ENCODE data around the gene NID1. TPM values are rescaled to one million over a fixed set of nuclear protein-coding genes. Genes with fewer than 3 reads are reported as not detected.

Gene NID1
- total and polyA plus RNA-seq, 7 donors = 12.0 to 31.8 (median 22.2) TPM

GRCh38 chr1:236024641-236025040, 40.2 kb downstream of the NID1 start:
- H3K27me3 ChIP-seq (ENCODE audit: insufficient read depth in 3 of 3, low read length in 2 of 3) = no peaks in the 10 kb centered on the region
- intact Hi-C loops (cut with DNase I) = no loop called here
- no peak for TF ChIP-seq CTCF (IDR thresholded peaks at IDR 0.05)
- no peak for ATAC-seq
- H3K36me3 ChIP-seq (ENCODE audit: insufficient read depth in 1 of 2, low read depth in 1 of 2) = peaks cover 0 to 38% of the 10 kb centered on the region in 2 donors
- DNase-seq = no peak
- WGBS, 3 donors = 93 to 96% (median 94%) methylated on average over 7 of the region's 7 CpGs
- no peak overlapping the region for H3K27ac ChIP-seq
- H3K4me3 ChIP-seq = no peak overlapping the region
- H3K9me3 ChIP-seq = no peaks in the 10 kb centered on the region
- H3K4me1 ChIP-seq = no peaks in the 10 kb centered on the region

- intact Hi-C loops (cut with DNase I) = no loop called here
- no peaks in the 10 kb centered on the region for H3K4me1 ChIP-seq
- no peak for TF ChIP-seq CTCF (IDR thresholded peaks at IDR 0.05)
- ATAC-seq (no peak), DNase-seq (no peak)
- no peaks in the 10 kb centered on the region for H3K9me3 ChIP-seq
- H3K27ac ChIP-seq = no peak overlapping the region
- no peak overlapping the region for H3K4me3 ChIP-seq
- no peaks in the 10 kb centered on the region for H3K27me3 ChIP-seq (ENCODE audit: insufficient read depth in 3 of 3, low read length in 2 of 3)
- 90 to 92% (median 91%) methylated on average over 15 of the region's 15 CpGs for WGBS, 3 donors
- H3K36me3 ChIP-seq (ENCODE audit: insufficient read depth in 1 of 2, low read depth in 1 of 2) = peaks cover 0 to 32% of the 10 kb centered on the region in 2 donors
Measured at GRCh38 chr1:236023926-236024565, 40.8 kb downstream of the NID1 start.

GRCh38 chr1:236021424-236022135, 43.3 kb downstream of the NID1 start:
- peaks cover 0 to 28% of the 10 kb centered on the region in 2 donors for H3K36me3 ChIP-seq (ENCODE audit: insufficient read depth in 1 of 2, low read depth in 1 of 2)
- H3K4me1 ChIP-seq = no peaks in the 10 kb centered on the region
- no peaks in the 10 kb centered on the region for H3K27me3 ChIP-seq (ENCODE audit: insufficient read depth in 3 of 3, low read length in 2 of 3)
- H3K4me3 ChIP-seq = no peak overlapping the region
- no peak overlapping the region for H3K27ac ChIP-seq
- 40 to 52% (median 43%) methylated on average over 9 of the region's 9 CpGs for WGBS, 3 donors
- no peak for TF ChIP-seq CTCF (IDR thresholded peaks at IDR 0.05)
- intact Hi-C loops (cut with DNase I) = no loop called here
- ATAC-seq = no peak
- H3K9me3 ChIP-seq = no peaks in the 10 kb centered on the region
- DNase-seq = no peak

GRCh38 chr1:236020359-236021219, 44.3 kb downstream of the NID1 start:
- H3K4me3 ChIP-seq = no peak overlapping the region
- TF ChIP-seq CTCF (IDR thresholded peaks at IDR 0.05) = no peak
- H3K36me3 ChIP-seq (ENCODE audit: insufficient read depth in 1 of 2, low read depth in 1 of 2) = peaks cover 0 to 19% of the 10 kb centered on the region in 2 donors
- peak in 1 of 2 donors; percentile 38 for DNase-seq
- 47 to 66% (median 49%) methylated on average over 20 of the region's 20 CpGs for WGBS, 3 donors
- peak overlapping the region; percentile 68 for H3K27ac ChIP-seq
- no peaks in the 10 kb centered on the region for H3K27me3 ChIP-seq (ENCODE audit: insufficient read depth in 3 of 3, low read length in 2 of 3)
- peak; percentile 22 to 59 (median 46) for ATAC-seq
- no peaks in the 10 kb centered on the region for H3K4me1 ChIP-seq
- intact Hi-C loops (cut with DNase I) = no loop called here
- H3K9me3 ChIP-seq = no peaks in the 10 kb centered on the region

Data from psoas muscle (tissue), 8 donors.